Esophagus squamous epithelium (tissue), 5 donors: ENCODE data around the gene DTNB. TPM values are rescaled to one million over a fixed set of nuclear protein-coding genes. Genes with fewer than 3 reads are reported as not detected.

Experiments
- DNase-seq: peaks from one replicate; lab custom pipeline; 2025; lab: John Stamatoyannopoulos, UW
- H3K27ac ChIP-seq, 4 donors: fragments of 200-600 bp; sonication (generic); one replicate each; pipeline ENCODE4 v1.5.1; 2016 to 2019; ENCODE audit warnings: mild to moderate bottlenecking in 1 of 4
- H3K27me3 ChIP-seq, 4 donors: fragments of 200-600 bp; sonication (generic); 1 replicate in 3 of 4; 2 replicates in 1 of 4; pipeline versions ENCODE4 v1.5.1 to v1.6.0; 2017 to 2021; ENCODE audit warnings: antibody characterized with exemption in 1 of 4
- H3K36me3 ChIP-seq, 3 donors: fragments of 200-600 bp; sonication (generic); one replicate each; pipeline ENCODE4 v1.5.1; 2016 to 2019
- H3K4me1 ChIP-seq, 3 donors: fragments of 200-600 bp; sonication (generic); one replicate each; pipeline ENCODE4 v1.5.1; 2017 to 2019
- H3K4me3 ChIP-seq, 4 donors: fragments of 200-600 bp; sonication (generic); 1 replicate in 3 of 4; 2 replicates in 1 of 4; pipeline ENCODE4 v1.5.1; 2016 to 2019; ENCODE audit warnings: mild to moderate bottlenecking in 2 of 4, moderate library complexity in 1 of 4
- H3K9me3 ChIP-seq, 3 donors: fragments of 200-600 bp; sonication (generic); one replicate each; pipeline ENCODE4 v1.5.1; 2016 to 2019
- CTCF ChIP-seq, 6 experiments: fragments of 450-650 bp in 4 of 6; fragments of 200-600 bp in 2 of 6; sonication (generic) in 2 of 6; IDR thresholded peaks; one replicate each; pipeline ENCODE4 v1.5.1; 2016 to 2019; ENCODE audit warnings: antibody characterized with exemption in 6 of 6, mild to moderate bottlenecking in 4 of 6, moderate library complexity in 4 of 6
- POLR2A ChIP-seq, 4 donors: fragments of 450-650 bp; IDR thresholded peaks; one replicate each; pipeline ENCODE4 v1.6.1; 2017; ENCODE audit warnings: antibody characterized with exemption in 4 of 4, mild to moderate bottlenecking in 4 of 4, moderate library complexity in 3 of 4
- WGBS, 2 donors: methylation state at CpG; one replicate each; pipeline ENCODE4 v1.1.5; 2018; 5-methylcytosine and 5-hydroxymethylcytosine counted together
- intact Hi-C: fragments of 100-400 bp; cut with DNase I; formaldehyde crosslinking; loops from one replicate; pipeline ENCODE4 v1.15.0; 2022
- total RNA-seq, 4 donors: library from RNA; depleted of rRNA; stranded (reverse); fragments of >200 nt; gene quantifications; one replicate each; pipeline ENCODE4 v1.1.0, GENCODE V29; 2016
- donor health status: DM: yes; HTN: yes; CAD: no.

The DTNB gene
- total RNA-seq, 4 donors from 2014 or later = 7.8 to 17.2 (median 9.6) TPM

- Histone ChIP-seq H3K4me3 (no peak overlapping the region), H3K9me3 (no peaks in the 10 kb centered on the region), H3K4me1 (peaks cover 0 to 19% (median 0%) of the 10 kb centered on the region in 3 donors), H3K27me3 (no peaks in the 10 kb centered on the region), H3K27ac (no peak overlapping the region), H3K36me3 (peaks cover 0 to 25% (median 0%) of the 10 kb centered on the region in 3 donors)
- TF ChIP-seq POLR2A (IDR thresholded peaks at IDR 0.05) (no peak), CTCF (IDR thresholded peaks at IDR 0.05) (no peak)
- no peak for DNase-seq
- WGBS, 2 donors = 80 to 91% methylated on average over 8 of the region's 8 CpGs
- intact Hi-C loops = no loop called here
Measured at GRCh38 chr2:25385910-25386309, 287.5 kb downstream of the DTNB start.

- TF ChIP-seq CTCF (IDR thresholded peaks at IDR 0.05) (no peak), POLR2A (IDR thresholded peaks at IDR 0.05) (no peak)
- WGBS, 2 donors = 100% methylated on average over 1 of the region's 9 CpGs; no CpG with 5 or more reads in 1 of the 2 donors
- Histone ChIP-seq H3K4me1 (peaks cover 0 to 23% (median 2%) of the 10 kb centered on the region in 3 donors), H3K27me3 (no peaks in the 10 kb centered on the region), H3K36me3 (peaks cover 0 to 25% (median 0%) of the 10 kb centered on the region in 3 donors), H3K9me3 (no peaks in the 10 kb centered on the region), H3K27ac (no peak overlapping the region), H3K4me3 (no peak overlapping the region)
- intact Hi-C loops = no loop called here
- DNase-seq = no peak
Measured at GRCh38 chr2:25383806-25384205, 289.6 kb downstream of the DTNB start.

- TF ChIP-seq CTCF (IDR thresholded peaks at IDR 0.05) = no peak
Measured at GRCh38 chr2:25381502-25381901, 291.9 kb downstream of the DTNB start.

GRCh38 chr2:25380586-25381375 lies 292.6 kb downstream of the DTNB start:
- TF ChIP-seq CTCF (IDR thresholded peaks at IDR 0.05) = no peak
- no peak for TF ChIP-seq POLR2A (IDR thresholded peaks at IDR 0.05)
- intact Hi-C loops = no loop called here
- WGBS, 2 donors = 58 to 72% methylated on average over 10 to 12 of the region's 12 CpGs
- Histone ChIP-seq H3K4me1 (peaks cover 17 to 37% (median 25%) of the 10 kb centered on the region in 3 donors), H3K36me3 (peaks cover 0 to 9% (median 0%) of the 10 kb centered on the region in 3 donors), H3K4me3 (no peak overlapping the region), H3K27ac (no peak overlapping the region), H3K27me3 (no peaks in the 10 kb centered on the region), H3K9me3 (no peaks in the 10 kb centered on the region)
- DNase-seq = no peak

More at GRCh38 chr2:25381502-25381901, 291.9 kb downstream of the DTNB start:
- Histone ChIP-seq H3K27ac (no peak overlapping the region), H3K4me1 (peaks cover 14 to 29% (median 23%) of the 10 kb centered on the region in 3 donors), H3K27me3 (no peaks in the 10 kb centered on the region), H3K36me3 (peaks cover 0 to 16% (median 0%) of the 10 kb centered on the region in 3 donors), H3K4me3 (no peak overlapping the region), H3K9me3 (no peaks in the 10 kb centered on the region)
- WGBS, 2 donors = 80 to 90% methylated on average over 7 of the region's 7 CpGs
- DNase-seq = no peak
- intact Hi-C loops = no loop called here

- Histone ChIP-seq H3K4me1 (peaks cover 17 to 39% (median 25%) of the 10 kb centered on the region in 3 donors), H3K4me3 (no peak overlapping the region), H3K27me3 (no peaks in the 10 kb centered on the region), H3K27ac (no peak overlapping the region), H3K9me3 (no peaks in the 10 kb centered on the region), H3K36me3 (peaks cover 0 to 2% (median 0%) of the 10 kb centered on the region in 3 donors)
- no peak for DNase-seq
- intact Hi-C loops = no loop called here
- WGBS, 2 donors = 93 to 95% methylated on average over 5 of the region's 5 CpGs
- TF ChIP-seq CTCF (IDR thresholded peaks at IDR 0.05) (no peak), POLR2A (IDR thresholded peaks at IDR 0.05) (no peak)
Measured at GRCh38 chr2:25380023-25380422, 293.4 kb downstream of the DTNB start.
